Pons (tissue), 1 donor: ENCODE data around the gene SEMA3G.

Source experiments
- DNase-seq: peaks from one replicate; pipeline ENCODE4 v3.0.0-alpha.2; 2016; ENCODE audit warnings: low spot score

The SEMA3G gene

GRCh38 chr3:52479037-52479876 is 34.4 kb upstream of the SEMA3G start:
- no peak for DNase-seq

GRCh38 chr3:52477796-52478095 is 32.8 kb upstream of the SEMA3G start:
- no peak for DNase-seq

- DNase-seq: no peak
Measured at GRCh38 chr3:52477076-52477795, 32.3 kb upstream of the SEMA3G start.

- DNase-seq: no peak
Measured at GRCh38 chr3:52473026-52473425, 28.1 kb upstream of the SEMA3G start.

- DNase-seq: no peak
Measured at GRCh38 chr3:52472239-52473000, 27.5 kb upstream of the SEMA3G start.

- peak; percentile 56 for DNase-seq
Measured at GRCh38 chr3:52471371-52472238, 26.7 kb upstream of the SEMA3G start.

GRCh38 chr3:52470920-52471319 is 26.0 kb upstream of the SEMA3G start:
- no peak for DNase-seq

GRCh38 chr3:52469001-52469400 is 24.1 kb upstream of the SEMA3G start:
- no peak for DNase-seq

GRCh38 chr3:52468336-52468735 is 23.4 kb upstream of the SEMA3G start:
- no peak for DNase-seq

GRCh38 chr3:52463416-52463815 is 18.5 kb upstream of the SEMA3G start:
- no peak for DNase-seq

- no peak for DNase-seq
Measured at GRCh38 chr3:52461874-52462273, 17.0 kb upstream of the SEMA3G start.

GRCh38 chr3:52458770-52459545 is 14.1 kb upstream of the SEMA3G start:
- no peak for DNase-seq

- DNase-seq: no peak
Measured at GRCh38 chr3:52458031-52458760, 13.3 kb upstream of the SEMA3G start.

GRCh38 chr3:52456800-52457183 is 11.9 kb upstream of the SEMA3G start:
- no peak for DNase-seq

- DNase-seq: no peak
Measured at GRCh38 chr3:52456169-52456799, 11.4 kb upstream of the SEMA3G start.

GRCh38 chr3:52455283-52456168 is 10.6 kb upstream of the SEMA3G start, which contains the start of gene NISCH:
NISCH (plus strand) TSS chr3:52455604; CDS start chr3:52455642, 38 bp downstream.
- DNase-seq: peak; percentile 57

- no peak for DNase-seq
Measured at GRCh38 chr3:52454938-52455282, 10.0 kb upstream of the SEMA3G start.

GRCh38 chr3:52454250-52454937 is 9.5 kb upstream of the SEMA3G start:
- no peak for DNase-seq
